Smooth muscle cell (in vitro differentiated cells): ENCODE measurements around the gene VAMP3. TPM values are rescaled to one million over a fixed set of nuclear protein-coding genes. Genes with fewer than 3 reads are reported as not detected.

Experiments used
- DNase-seq: peaks from one replicate; lab custom pipeline; 2025; ENCODE audit not compliant: unreplicated experiment; lab: John Stamatoyannopoulos, UW
- H2AFZ ChIP-seq: fragments of 200-600 bp; sonication (generic); 2 replicates; pipeline ENCODE4 v1.6.0; 2016; ENCODE audit warnings: antibody characterized with exemption, low read depth, mild to moderate bottlenecking
- H3F3A ChIP-seq: fragments of 200-600 bp; sonication (generic); 2 replicates; pipeline ENCODE4 v1.6.0; 2017; ENCODE audit warnings: antibody characterized with exemption, low read depth
- H3K27ac ChIP-seq: fragments of 200-600 bp; sonication (generic); 2 replicates; pipeline ENCODE4 v1.5.1; 2016; ENCODE audit warnings: low read depth, mild to moderate bottlenecking
- H3K27me3 ChIP-seq: fragments of 200-600 bp; sonication (generic); 2 replicates; pipeline ENCODE4 v1.6.1; 2016; ENCODE audit warnings: low read depth, mild to moderate bottlenecking
- H3K36me3 ChIP-seq: fragments of 200-600 bp; sonication (generic); 2 replicates; pipeline ENCODE4 v1.5.1; 2016; ENCODE audit warnings: low read depth
- H3K4me1 ChIP-seq: fragments of 200-600 bp; sonication (generic); 2 replicates; pipeline ENCODE4 v1.5.1; 2016; ENCODE audit warnings: low read depth
- H3K4me2 ChIP-seq: fragments of 200-600 bp; sonication (generic); 2 replicates; pipeline ENCODE4 v1.6.0; 2016; ENCODE audit warnings: mild to moderate bottlenecking
- H3K4me3 ChIP-seq: fragments of 200-600 bp; sonication (generic); 2 replicates; pipeline ENCODE4 v1.5.1; 2016; ENCODE audit warnings: mild to moderate bottlenecking
- H3K79me2 ChIP-seq: fragments of 200-600 bp; sonication (generic); 2 replicates; pipeline ENCODE4 v1.6.0; 2016; ENCODE audit warnings: low read depth, mild to moderate bottlenecking
- H3K9ac ChIP-seq: fragments of 200-600 bp; sonication (generic); 2 replicates; pipeline ENCODE4 v1.6.0; 2016; ENCODE audit warnings: low read depth
- H3K9me3 ChIP-seq: fragments of 200-600 bp; sonication (generic); replicated peaks from 2 replicates; pipeline ENCODE4 v1.5.1; 2016; ENCODE audit warnings: low read depth
- H4K20me1 ChIP-seq: fragments of 200-600 bp; sonication (generic); 2 replicates; pipeline ENCODE4 v1.6.0; 2016; ENCODE audit warnings: low read depth
- CTCF ChIP-seq: fragments of 200-600 bp; sonication (generic); IDR thresholded peaks from 2 replicates; pipeline ENCODE4 v1.5.1; 2017; ENCODE audit warnings: borderline replicate concordance, mild to moderate bottlenecking, antibody characterized with exemption; ENCODE audit not compliant: insufficient read depth, poor library complexity, severe bottlenecking
- WGBS: methylation state at CpG from one replicate; pipeline ENCODE4 v1.1.7; 2016; ENCODE audit warnings: low lambda C conversion rate; 5-methylcytosine and 5-hydroxymethylcytosine counted together
- polyA plus RNA-seq: library from polyadenylated mRNA; unstranded; fragments of >200 nt; fragmentation: Nextera tagmentation; extraction: Ambion mirVana; gene quantifications from 2 replicates; pipeline ENCODE4 v1.2.1, GENCODE V29; 2016
- total RNA-seq: library from RNA; depleted of rRNA; stranded (reverse); fragments of >200 nt; gene quantifications from 2 replicates; pipeline ENCODE4 v1.2.3, GENCODE V29; 2014

The VAMP3 gene
- total and polyA plus RNA-seq, 2 experiments from 2014 or later = 97.4 to 146 TPM

- TF ChIP-seq CTCF = no peak
- WGBS = 35% methylated on average over 7 of the region's 7 CpGs
- Histone ChIP-seq H3K27ac (no peak overlapping the region), H3K4me1 (no peaks in the 10 kb centered on the region), H3K4me2 (no peak overlapping the region), H2AFZ (no peak overlapping the region), H4K20me1 (no peaks in the 10 kb centered on the region), H3K9me3 (peaks cover 13% of the 10 kb centered on the region), H3K27me3 (no peaks in the 10 kb centered on the region), H3K4me3 (no peak overlapping the region), H3K9ac (no peak overlapping the region), H3F3A (no peaks in the 10 kb centered on the region), H3K79me2 (no peaks in the 10 kb centered on the region), H3K36me3 (peaks cover 22% of the 10 kb centered on the region)
- no peak for DNase-seq
Measured at GRCh38 chr1:7810395-7810794, 39.3 kb downstream of the VAMP3 start.

- Histone ChIP-seq H3K27ac (no peak overlapping the region), H3F3A (no peaks in the 10 kb centered on the region), H3K36me3 (peaks cover 22% of the 10 kb centered on the region), H3K79me2 (no peaks in the 10 kb centered on the region), H3K4me3 (no peak overlapping the region), H2AFZ (no peak overlapping the region), H3K4me2 (no peak overlapping the region), H3K9me3 (peaks cover 13% of the 10 kb centered on the region), H3K9ac (no peak overlapping the region), H3K27me3 (no peaks in the 10 kb centered on the region), H3K4me1 (no peaks in the 10 kb centered on the region), H4K20me1 (no peaks in the 10 kb centered on the region)
- 89% methylated on average over 6 of the region's 6 CpGs for WGBS
- no peak for DNase-seq
- TF ChIP-seq CTCF = no peak
Measured at GRCh38 chr1:7811476-7811875, 40.4 kb downstream of the VAMP3 start.

GRCh38 chr1:7813677-7814373 lies 42.7 kb downstream of the VAMP3 start:
- WGBS = 95% methylated on average over 3 of the region's 3 CpGs
- no peak overlapping the region for H2AFZ ChIP-seq
- H3K4me2 ChIP-seq = no peak overlapping the region
- H3K4me3 ChIP-seq = no peak overlapping the region
- no peaks in the 10 kb centered on the region for H3F3A ChIP-seq
- DNase-seq = no peak
- H3K79me2 ChIP-seq = no peaks in the 10 kb centered on the region
- TF ChIP-seq CTCF = no peak
- peaks cover 22% of the 10 kb centered on the region for H3K36me3 ChIP-seq
- peaks cover 13% of the 10 kb centered on the region for H3K9me3 ChIP-seq
- H3K27ac ChIP-seq = no peak overlapping the region
- H3K27me3 ChIP-seq = no peaks in the 10 kb centered on the region
- no peak overlapping the region for H3K9ac ChIP-seq
- H3K4me1 ChIP-seq = no peaks in the 10 kb centered on the region
- no peaks in the 10 kb centered on the region for H4K20me1 ChIP-seq

- Histone ChIP-seq H3K27me3 (no peaks in the 10 kb centered on the region), H3K9me3 (no peaks in the 10 kb centered on the region), H3F3A (no peaks in the 10 kb centered on the region), H3K4me1 (no peaks in the 10 kb centered on the region), H3K4me2 (no peak overlapping the region), H3K9ac (no peak overlapping the region), H3K79me2 (no peaks in the 10 kb centered on the region), H4K20me1 (no peaks in the 10 kb centered on the region), H2AFZ (no peak overlapping the region), H3K4me3 (no peak overlapping the region), H3K27ac (no peak overlapping the region), H3K36me3 (peaks cover 4% of the 10 kb centered on the region)
- TF ChIP-seq CTCF = no peak
- 79% methylated on average over 3 of the region's 3 CpGs for WGBS
- DNase-seq = no peak
Measured at GRCh38 chr1:7821282-7821681, 50.2 kb downstream of the VAMP3 start.
